Activated CD4-positive, alpha-beta T cell treated with anti-CD3 and anti-CD28 coated beads, Interleukin-2, amount 10 ng/mL, durations not matched to agents 24 days and 14 days (primary cell): ENCODE results near the gene RAB36. TPM values are rescaled to one million over a fixed set of nuclear protein-coding genes. Genes with fewer than 3 reads are reported as not detected.

Experiments
- DNase-seq: peaks from one replicate; pipeline ENCODE4 v3.0.0; 2022
- H3K27ac Mint-ChIP-seq: one replicate; pipeline ENCODE4 v1.8.0; 2022; ENCODE audit warnings: mild to moderate bottlenecking, mixed read lengths
- H3K27me3 Mint-ChIP-seq: one replicate; pipeline ENCODE4 v1.8.0; 2022; ENCODE audit warnings: mixed read lengths
- H3K36me3 Mint-ChIP-seq: one replicate; pipeline ENCODE4 v1.8.0; 2022; ENCODE audit warnings: low read depth, mild to moderate bottlenecking, mixed read lengths
- H3K4me1 Mint-ChIP-seq: one replicate; pipeline ENCODE4 v1.8.0; 2021; ENCODE audit warnings: mixed read lengths
- H3K4me3 Mint-ChIP-seq: one replicate; pipeline ENCODE4 v1.8.0; 2022; ENCODE audit warnings: mild to moderate bottlenecking, moderate library complexity, mixed read lengths
- H3K9me3 Mint-ChIP-seq: one replicate; pipeline ENCODE4 v1.8.0; 2021; ENCODE audit warnings: mixed read lengths
- intact Hi-C: fragments of 100-400 bp; cut with micrococcal nuclease; formaldehyde crosslinking; loops from one replicate; pipeline ENCODE4 v1.15.1; 2023
- total RNA-seq: library from RNA; stranded (reverse); gene quantifications from 2 replicates; pipeline ENCODE4 v1.2.3, GENCODE V29; 2022

Gene RAB36
- total RNA-seq, 1 donor from 2014 or later = not detected

GRCh38 chr22:23113067-23113846, 32.0 kb upstream of the RAB36 start:
- Mint-ChIP-seq H3K27me3 (no peaks in the 10 kb centered on the region), H3K9me3 (no peaks in the 10 kb centered on the region), H3K27ac (no peak overlapping the region), H3K36me3 (no peaks in the 10 kb centered on the region), H3K4me3 (no peak overlapping the region), H3K4me1 (no peaks in the 10 kb centered on the region)
- intact Hi-C loops = no loop called here
- no peak for DNase-seq

DNA sequence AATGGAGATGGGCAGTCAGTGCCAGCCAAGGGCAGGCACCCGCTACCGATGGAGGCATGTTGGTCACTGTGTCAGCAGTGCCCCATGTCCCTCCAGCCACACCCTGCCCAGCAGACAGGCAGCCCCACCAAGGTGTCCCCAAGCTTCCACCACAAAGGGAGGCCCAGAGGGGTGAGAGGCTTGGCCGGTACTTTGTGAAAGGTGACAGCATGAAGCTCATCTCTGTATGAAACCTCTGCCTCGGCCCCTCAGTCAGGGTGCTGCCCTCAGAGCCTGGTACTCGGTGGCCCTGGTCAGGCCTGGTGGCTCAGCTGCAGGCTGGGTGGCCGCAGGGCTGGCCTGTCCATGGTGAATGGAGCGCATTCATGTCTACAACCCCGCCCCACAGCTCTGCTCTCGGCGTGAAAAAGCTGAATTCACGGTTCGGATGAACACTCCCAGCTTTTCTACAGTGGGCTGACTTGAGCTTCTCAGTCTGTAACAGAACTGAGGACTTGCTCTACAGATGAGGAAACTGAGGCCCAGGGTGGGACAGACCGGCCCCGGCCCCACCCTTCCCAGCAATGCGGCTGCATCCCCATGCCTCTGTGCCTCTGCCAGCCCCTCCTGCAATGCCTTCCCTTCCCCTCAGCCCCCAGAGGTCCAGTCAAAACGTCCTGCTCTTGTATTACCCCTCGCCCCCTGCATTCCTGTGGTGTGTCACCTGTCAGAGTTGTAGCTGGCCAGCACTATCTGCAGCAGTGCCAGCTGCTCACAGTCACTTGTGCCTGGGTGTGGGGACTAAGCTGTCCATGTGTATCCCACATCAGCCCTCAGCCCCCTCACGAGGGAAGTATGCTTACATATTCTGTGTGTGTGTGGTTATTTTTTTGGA, 31.2 kb upstream of the RAB36 start:
- no peak for DNase-seq
- Mint-ChIP-seq H3K9me3 (no peaks in the 10 kb centered on the region), H3K27me3 (no peaks in the 10 kb centered on the region), H3K36me3 (no peaks in the 10 kb centered on the region), H3K4me3 (no peak overlapping the region), H3K4me1 (no peaks in the 10 kb centered on the region), H3K27ac (no peak overlapping the region)
- intact Hi-C loops = no loop called here

DNA sequence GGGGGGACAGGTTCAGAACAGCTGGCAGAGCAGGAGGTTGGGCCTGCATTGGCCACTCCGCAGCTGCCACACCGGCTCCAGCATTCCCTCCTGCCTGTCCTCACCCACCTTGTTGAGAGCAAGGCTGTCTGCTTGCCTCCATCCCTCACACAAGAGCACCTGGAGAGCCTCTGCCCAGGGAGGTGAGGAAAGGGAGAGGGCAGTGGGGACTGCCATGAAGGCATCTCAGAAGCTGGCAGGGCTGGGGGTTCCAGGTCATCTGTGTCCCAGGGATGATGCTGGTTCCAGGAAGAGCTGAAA, 30.6 kb upstream of the RAB36 start:
- DNase-seq = no peak
- H3K36me3 Mint-ChIP-seq = peaks cover 2% of the 10 kb centered on the region
- no peak overlapping the region for H3K27ac Mint-ChIP-seq
- peaks cover 5% of the 10 kb centered on the region for H3K4me1 Mint-ChIP-seq
- H3K27me3 Mint-ChIP-seq = no peaks in the 10 kb centered on the region
- peaks cover 4% of the 10 kb centered on the region for H3K9me3 Mint-ChIP-seq
- no peak overlapping the region for H3K4me3 Mint-ChIP-seq
- intact Hi-C loops = no loop called here

DNA sequence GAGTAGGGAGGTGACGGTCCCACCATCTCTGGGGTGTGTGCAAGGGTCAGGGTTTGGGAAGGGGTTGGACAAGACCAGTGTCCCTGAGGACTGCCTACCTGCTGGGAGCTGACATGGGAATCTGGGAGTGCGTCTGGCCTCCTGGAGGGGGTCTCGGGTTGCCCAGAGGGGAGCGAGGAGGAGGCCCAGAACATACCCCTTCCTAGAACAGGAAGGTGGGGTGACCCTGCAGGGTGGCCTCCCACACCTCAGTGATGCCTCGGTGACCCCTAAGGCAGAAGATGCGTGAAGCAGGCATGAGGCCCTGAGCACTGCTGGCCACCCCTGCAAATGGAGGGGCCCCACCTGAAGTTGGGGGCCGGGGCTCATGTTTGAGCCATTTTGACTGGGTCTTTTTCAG, 29.9 kb upstream of the RAB36 start:
- no peak overlapping the region for H3K27ac Mint-ChIP-seq
- H3K4me1 Mint-ChIP-seq = peaks cover 8% of the 10 kb centered on the region
- peaks cover 9% of the 10 kb centered on the region for H3K9me3 Mint-ChIP-seq
- no peaks in the 10 kb centered on the region for H3K27me3 Mint-ChIP-seq
- intact Hi-C loops = no loop called here
- no peak for DNase-seq
- H3K4me3 Mint-ChIP-seq = no peak overlapping the region
- peaks cover 3% of the 10 kb centered on the region for H3K36me3 Mint-ChIP-seq

DNA sequence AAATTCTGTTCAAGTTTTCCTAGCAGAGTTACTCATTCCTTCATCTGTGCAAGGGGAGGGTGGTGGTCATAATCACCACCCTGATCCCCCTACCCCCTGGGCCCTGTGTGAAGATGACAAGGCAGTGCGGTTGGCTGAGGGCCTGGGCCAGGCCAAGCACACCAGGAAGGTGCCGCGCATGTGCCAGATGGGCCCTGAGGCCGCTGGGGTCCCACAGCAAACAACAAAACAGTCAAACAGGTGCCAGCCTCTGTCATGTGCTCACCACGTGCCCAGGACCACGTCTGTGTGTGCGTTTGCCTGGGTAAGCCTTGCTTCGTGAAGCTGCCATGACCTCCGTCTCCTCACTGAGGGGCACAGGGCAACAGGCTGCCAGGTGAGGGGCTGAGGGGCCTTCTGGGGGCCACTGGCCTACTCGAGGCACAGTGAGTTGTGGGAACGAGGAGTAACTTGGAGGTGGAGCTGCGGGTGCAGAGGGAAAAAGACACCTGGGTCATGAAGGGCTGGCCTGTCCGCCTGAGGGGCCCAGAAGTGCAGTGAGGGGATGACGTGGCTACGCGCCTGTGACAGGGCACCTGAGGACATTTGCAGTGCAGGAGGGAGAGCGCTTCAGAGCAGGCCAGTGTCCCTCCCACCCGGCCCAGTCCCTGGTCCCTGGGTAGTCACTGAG, 29.3 kb upstream of the RAB36 start:
- H3K27me3 Mint-ChIP-seq = no peaks in the 10 kb centered on the region
- no peak overlapping the region for H3K27ac Mint-ChIP-seq
- H3K4me1 Mint-ChIP-seq = peaks cover 8% of the 10 kb centered on the region
- H3K4me3 Mint-ChIP-seq = no peak overlapping the region
- H3K36me3 Mint-ChIP-seq = peaks cover 3% of the 10 kb centered on the region
- DNase-seq = no peak
- intact Hi-C loops = no loop called here
- peaks cover 9% of the 10 kb centered on the region for H3K9me3 Mint-ChIP-seq

DNA sequence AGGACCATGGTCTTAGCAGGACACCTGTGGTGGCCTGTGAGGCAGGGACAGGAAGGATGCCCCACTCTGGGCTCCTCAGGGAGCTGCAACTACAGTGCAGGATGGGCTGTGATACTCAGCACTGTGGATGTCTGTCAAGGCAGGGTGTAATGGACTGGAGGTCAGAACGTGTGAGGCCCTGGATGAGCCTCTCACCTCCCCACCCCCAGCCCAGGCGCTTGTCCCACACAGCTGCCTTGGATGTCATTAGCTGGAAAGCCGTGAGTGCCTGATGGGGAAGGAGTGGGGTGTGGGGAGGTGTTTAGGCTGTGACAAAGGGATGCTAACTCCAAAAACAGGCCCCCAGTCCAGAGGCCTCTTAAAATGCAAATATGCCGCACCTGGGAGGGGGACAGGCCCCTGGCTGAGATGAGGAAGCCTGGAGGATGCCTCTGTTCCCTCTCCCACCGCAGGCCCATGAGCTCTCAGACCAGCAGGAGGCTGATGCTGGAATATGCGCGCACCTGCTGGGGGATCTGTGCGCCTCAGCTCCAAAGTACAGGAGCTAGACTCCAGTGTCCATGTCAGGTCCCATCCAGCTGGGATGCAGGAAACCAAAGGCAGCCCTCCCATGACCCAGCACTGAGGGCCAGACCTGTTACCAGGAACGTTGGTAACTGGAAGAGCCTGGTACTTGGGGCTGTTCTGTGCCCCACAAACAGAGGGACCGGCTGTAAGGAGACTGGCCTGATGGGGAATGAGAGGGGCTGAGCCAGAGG, 28.6 kb upstream of the RAB36 start:
- no peak overlapping the region for H3K4me3 Mint-ChIP-seq
- H3K9me3 Mint-ChIP-seq = peaks cover 9% of the 10 kb centered on the region
- H3K27ac Mint-ChIP-seq = no peak overlapping the region
- H3K4me1 Mint-ChIP-seq = peaks cover 8% of the 10 kb centered on the region
- intact Hi-C loops = no loop called here
- H3K27me3 Mint-ChIP-seq = no peaks in the 10 kb centered on the region
- peaks cover 3% of the 10 kb centered on the region for H3K36me3 Mint-ChIP-seq
- no peak for DNase-seq

DNA sequence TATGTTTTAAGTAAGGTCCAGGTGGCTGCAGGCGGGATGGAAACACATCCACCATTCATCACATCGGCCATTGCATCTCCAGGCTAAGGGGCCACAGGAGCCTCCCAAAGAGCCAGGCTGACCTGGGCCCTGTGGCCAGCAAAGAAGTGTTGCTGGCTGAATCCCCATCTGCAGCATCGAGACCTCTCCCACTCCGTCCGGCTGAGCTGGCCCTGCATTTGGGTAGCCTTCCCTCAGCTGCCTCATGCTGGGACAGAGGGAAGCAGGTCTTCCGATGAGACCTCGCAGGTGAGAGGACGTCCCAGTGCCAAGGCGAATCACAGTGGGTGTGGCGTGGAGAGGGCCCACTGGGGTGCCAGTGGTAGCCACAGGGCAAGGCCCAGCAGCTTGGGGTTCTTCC, 28.0 kb upstream of the RAB36 start:
- DNase-seq = no peak
- Mint-ChIP-seq H3K27me3 (no peaks in the 10 kb centered on the region), H3K36me3 (peaks cover 3% of the 10 kb centered on the region), H3K9me3 (peaks cover 9% of the 10 kb centered on the region), H3K4me1 (peaks cover 8% of the 10 kb centered on the region), H3K4me3 (no peak overlapping the region), H3K27ac (no peak overlapping the region)
- intact Hi-C loops = no loop called here

DNA sequence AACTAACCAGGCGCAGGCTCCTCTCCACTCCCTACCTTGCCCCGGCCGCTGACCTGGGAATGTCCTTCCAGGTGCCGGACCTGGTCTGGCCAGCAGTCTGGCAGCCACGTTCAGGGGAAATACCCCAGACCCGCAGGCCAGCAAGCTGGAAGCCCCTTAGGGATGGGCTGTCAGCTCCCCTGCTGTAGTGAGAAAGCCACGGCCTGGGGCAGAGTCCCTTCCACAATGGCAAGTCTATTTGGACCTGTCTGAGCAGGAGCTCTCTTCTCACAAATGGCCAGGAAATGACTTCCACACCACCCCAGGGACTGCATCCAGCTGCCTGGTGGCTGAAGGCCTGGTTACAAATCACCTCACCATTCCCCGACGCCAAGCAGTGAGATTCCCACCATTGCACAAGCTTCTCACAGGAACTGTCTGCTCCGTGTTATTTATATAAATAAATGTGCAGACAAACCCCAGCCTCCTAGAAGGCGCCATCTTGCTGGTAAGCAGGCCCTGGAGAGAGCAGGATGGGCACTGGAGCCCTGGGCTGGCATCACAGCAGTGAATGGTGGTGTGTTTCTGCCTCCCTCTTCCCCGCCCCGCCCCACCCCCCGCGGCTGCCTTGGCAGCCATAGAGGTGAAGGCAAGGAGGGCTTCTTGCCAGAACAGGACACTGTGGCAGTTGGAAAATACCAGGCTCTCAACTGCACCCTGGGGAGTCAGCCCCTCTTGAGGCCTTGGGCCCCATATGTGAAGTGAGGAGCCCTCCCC, 27.2 kb upstream of the RAB36 start:
- H3K27ac Mint-ChIP-seq = no peak overlapping the region
- H3K36me3 Mint-ChIP-seq = peaks cover 3% of the 10 kb centered on the region
- H3K4me1 Mint-ChIP-seq = peaks cover 8% of the 10 kb centered on the region
- DNase-seq = no peak
- intact Hi-C loops = no loop called here
- no peak overlapping the region for H3K4me3 Mint-ChIP-seq
- H3K9me3 Mint-ChIP-seq = peaks cover 9% of the 10 kb centered on the region
- no peaks in the 10 kb centered on the region for H3K27me3 Mint-ChIP-seq

- no peaks in the 10 kb centered on the region for H3K27me3 Mint-ChIP-seq
- H3K4me1 Mint-ChIP-seq = peaks cover 8% of the 10 kb centered on the region
- H3K36me3 Mint-ChIP-seq = peaks cover 3% of the 10 kb centered on the region
- intact Hi-C loops = no loop called here
- H3K27ac Mint-ChIP-seq = peak overlapping the region; percentile 90
- H3K4me3 Mint-ChIP-seq = peak overlapping the region; percentile 24
- DNase-seq = no peak
- H3K9me3 Mint-ChIP-seq = peaks cover 9% of the 10 kb centered on the region
Observed at GRCh38 chr22:23118647-23119493, 26.4 kb upstream of the RAB36 start.

DNA sequence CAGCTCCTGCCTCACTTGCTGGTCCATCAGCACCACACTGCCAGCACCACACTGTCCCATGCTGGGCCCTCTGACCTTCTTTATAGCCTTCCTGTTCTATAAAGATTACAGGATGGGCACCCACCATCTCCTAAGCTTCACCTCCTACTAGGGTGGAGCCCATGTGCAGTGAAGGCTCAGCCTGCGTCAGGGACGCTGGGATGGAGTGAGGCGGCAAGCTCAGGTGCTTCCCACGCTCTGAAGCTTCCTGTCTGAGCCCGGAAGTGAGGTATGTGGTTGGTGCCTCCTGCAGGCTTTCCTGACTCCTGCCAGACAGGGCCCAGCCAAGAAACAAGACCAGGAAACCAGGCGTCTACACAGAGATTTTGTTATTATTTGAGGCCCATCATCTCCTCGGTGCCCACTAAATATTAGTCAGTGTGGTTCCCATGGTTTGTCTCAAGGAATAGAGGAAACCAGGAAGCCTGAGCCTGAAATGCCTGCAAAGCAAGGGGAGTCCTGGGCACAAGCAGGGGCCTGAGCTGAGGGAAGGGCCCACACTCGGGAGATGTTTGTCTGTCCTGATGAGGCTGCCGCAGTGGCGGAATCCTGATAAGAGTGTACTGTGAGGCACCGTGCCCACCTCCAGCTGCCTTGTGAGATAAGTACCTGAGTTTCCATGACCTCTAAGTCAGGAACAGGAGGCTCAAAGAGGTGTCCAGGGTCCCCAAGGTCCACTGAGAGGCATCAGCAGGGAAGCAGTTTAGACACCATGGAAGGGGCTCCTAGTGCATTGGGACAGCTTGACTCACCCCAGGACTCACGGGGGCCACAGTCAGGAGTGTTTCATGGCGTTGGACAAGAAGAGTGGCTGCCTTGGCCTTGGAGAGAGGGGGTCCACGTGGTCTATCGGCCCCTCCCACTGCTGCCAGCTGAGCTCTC, 25.5 kb upstream of the RAB36 start:
- intact Hi-C loops = no loop called here
- Mint-ChIP-seq H3K4me1 (peaks cover 8% of the 10 kb centered on the region), H3K9me3 (peaks cover 9% of the 10 kb centered on the region), H3K27me3 (no peaks in the 10 kb centered on the region), H3K27ac (peak overlapping the region; percentile 90), H3K36me3 (peaks cover 3% of the 10 kb centered on the region), H3K4me3 (peak overlapping the region; percentile 24)
- DNase-seq = peak; percentile 81

GRCh38 chr22:23120415-23120899, 24.8 kb upstream of the RAB36 start:
- Mint-ChIP-seq H3K36me3 (peaks cover 3% of the 10 kb centered on the region), H3K27me3 (no peaks in the 10 kb centered on the region), H3K4me1 (peaks cover 8% of the 10 kb centered on the region), H3K27ac (no peak overlapping the region), H3K4me3 (no peak overlapping the region), H3K9me3 (peaks cover 9% of the 10 kb centered on the region)
- DNase-seq = no peak
- intact Hi-C loops = no loop called here
